NCI-H524 treated with DMSO at 0.1 percent for 48 hours (cell line): Measurements from ENCODE around the gene TEC.

ENCODE experiments used
- DNase-seq: peaks from one replicate; lab custom pipeline; 2025; lab: John Stamatoyannopoulos, UW

TEC gene

GRCh38 chr4:48269861-48270522 lies 354 bp upstream of the TEC start:
- peak; percentile 36 for DNase-seq

GRCh38 chr4:48267574-48267973 lies 2.1 kb downstream of the TEC start:
- DNase-seq: no peak

- DNase-seq: no peak
These were observed 2.9 kb downstream of the TEC start for GRCh38 chr4:48266781-48267180.

- no peak for DNase-seq
These were observed 6.7 kb downstream of the TEC start for GRCh38 chr4:48262926-48263325.

GRCh38 chr4:48262484-48262883 lies 7.2 kb downstream of the TEC start:
- no peak for DNase-seq

GRCh38 chr4:48261281-48261680 lies 8.4 kb downstream of the TEC start:
- no peak for DNase-seq

GRCh38 chr4:48259748-48260147 lies 9.9 kb downstream of the TEC start:
- no peak for DNase-seq

DNA sequence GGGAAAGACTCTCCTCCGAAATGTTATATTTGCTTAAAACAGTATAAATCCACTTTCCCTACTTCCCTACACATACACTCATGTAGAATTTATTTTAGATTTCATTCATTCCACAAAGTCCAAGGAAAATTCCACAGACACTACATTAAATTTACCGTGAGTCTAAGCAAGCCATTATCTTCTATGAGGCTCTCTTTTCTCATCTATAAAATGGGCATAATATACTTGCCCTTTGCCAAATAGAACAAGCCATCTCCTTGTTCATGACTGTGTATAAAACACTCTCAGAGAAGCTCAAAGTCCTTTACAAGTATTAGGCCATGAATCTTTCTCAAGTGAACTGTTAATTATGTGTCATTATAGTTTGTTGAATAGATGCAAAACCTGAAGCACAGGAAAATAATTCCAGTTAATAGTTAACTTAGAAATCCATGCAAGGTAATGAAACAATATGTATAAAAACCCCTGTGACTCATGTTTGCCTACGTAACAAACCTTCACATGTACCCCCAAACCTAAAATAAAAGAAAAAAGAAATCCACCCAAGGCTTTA lies 10.7 kb downstream of the TEC start:
- DNase-seq: no peak

DNA sequence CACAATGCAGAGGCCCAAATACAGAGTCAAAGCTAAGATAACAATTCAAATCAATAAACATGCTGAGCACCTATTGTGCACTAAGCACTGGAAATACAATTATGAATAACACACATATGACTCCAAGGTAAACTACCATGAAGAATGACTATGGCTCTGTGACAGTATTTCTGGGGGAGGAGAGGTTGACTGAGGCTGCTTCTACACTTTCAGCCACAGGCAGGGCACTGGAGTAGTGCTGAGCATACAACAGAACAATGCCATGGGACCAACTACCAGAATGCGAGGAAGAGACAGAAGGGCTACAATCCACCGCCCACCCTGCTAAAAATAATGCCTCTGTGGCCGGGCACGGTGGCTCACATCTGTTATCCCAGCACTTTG lies 13.7 kb downstream of the TEC start:
- DNase-seq: no peak

DNA sequence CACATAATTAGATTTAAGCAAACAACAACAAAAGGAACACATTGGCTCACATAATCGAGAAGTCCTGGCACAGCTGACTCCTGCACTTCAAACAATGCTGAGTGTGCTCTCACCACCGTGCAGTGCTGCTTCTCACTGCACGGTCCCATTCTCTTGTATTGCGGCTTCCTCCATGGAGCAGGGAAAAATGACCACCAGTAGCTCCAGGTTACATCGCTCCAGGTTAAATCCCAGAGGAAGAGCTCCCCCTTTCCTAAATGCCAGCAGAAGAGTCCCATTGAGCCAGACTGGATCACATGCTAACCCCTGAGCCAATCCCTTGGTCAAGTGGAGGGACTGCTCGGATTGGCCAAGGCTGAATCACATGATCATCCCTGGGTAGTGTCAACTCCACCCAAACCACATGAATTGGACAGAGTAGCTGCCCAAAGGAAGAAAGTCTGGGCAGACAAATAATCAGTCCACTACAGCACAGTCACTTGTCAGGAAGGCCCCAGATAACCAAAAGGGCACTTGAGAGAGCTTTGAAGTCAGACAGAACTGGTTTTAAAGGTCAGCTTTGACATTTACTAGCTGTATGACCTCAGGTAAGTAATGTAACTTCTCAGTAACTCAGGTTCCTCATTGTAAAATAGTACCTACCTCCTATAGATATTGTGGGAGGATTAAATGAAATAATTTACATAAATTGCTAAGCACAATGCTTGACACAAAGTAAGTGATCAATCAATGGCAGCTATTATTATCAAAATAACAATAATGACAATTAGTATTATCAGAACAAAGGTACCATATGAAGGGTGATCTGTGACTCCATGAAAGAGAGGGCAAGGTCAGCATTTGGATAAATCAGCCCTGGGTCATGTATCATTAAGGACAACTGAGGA lies 14.3 kb downstream of the TEC start:
- no peak for DNase-seq

DNA sequence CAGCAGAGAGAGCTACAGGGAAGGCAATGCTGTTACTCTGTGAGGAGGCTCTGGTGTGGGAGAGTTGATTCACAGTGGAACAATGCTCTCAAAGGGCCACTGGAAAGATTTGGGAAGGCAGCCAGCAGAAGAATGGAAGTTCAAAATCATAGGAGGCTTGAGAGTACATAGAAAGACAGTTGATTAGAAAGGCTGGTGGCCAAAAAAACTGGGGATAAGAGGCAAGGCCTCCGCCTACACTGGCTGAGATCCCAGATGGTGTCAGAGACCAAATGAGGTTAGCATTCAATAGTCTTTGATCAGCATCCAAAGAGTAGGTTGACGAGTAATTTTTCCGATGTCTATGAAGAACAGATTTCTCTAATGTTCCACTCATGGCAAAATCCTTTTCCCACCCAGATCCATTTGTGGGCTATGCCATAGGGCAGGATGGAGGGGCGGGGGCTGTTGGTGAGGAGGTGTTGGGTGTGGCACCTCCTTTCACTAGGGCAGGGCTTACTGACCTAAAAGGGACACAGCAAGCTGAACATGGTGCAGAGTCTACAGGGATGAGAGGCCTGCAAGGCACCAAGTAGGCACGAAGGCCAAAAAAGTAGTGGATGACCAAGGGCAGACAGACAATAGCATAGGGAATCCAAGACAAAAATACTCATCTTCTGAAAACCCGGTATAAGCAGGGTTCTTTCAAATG lies 15.1 kb downstream of the TEC start:
- no peak for DNase-seq

- DNase-seq: no peak
These were observed 17.3 kb downstream of the TEC start for GRCh38 chr4:48252313-48252712.

GRCh38 chr4:48250980-48251379 lies 18.7 kb downstream of the TEC start:
- DNase-seq: no peak

DNA sequence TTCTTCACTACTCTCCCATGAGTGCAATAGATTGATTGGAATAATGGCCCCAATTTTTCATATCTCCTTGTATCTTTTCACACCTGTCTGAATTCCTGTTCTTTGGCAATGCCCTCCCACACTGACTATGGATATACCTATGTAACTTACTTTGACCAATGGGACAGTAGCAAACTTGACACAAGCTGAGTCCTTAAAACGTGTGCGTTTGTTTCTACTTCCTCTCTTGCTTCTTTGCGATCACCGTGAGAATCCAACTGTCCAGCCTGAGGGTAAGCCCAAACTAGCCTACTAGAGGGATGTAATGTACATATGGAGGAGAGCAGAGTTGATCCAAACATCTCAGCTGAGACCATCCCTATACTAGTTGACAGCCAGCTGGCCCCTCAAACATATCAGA lies 19.3 kb downstream of the TEC start:
- no peak for DNase-seq

DNA sequence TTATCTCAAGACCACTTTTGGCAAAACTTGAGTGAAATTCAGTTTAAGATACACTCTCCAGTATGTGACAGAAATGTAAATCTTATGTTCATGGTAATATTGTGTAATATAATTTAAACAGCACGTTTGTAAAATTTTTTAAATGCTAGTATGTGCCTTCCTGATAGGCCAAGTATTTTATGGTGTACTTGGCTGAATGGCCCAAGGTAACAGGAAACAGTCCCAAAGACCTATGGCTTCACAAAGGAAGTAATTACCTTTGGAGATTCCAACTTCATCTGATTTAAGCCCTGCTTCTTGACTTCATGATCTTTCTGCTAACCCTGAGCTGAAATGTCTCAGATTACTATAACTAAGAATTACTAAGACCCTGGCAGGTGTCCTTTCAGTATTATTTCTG lies 20.3 kb downstream of the TEC start:
- DNase-seq: no peak

- no peak for DNase-seq
These were observed 21.1 kb downstream of the TEC start for GRCh38 chr4:48248559-48248953.

DNA sequence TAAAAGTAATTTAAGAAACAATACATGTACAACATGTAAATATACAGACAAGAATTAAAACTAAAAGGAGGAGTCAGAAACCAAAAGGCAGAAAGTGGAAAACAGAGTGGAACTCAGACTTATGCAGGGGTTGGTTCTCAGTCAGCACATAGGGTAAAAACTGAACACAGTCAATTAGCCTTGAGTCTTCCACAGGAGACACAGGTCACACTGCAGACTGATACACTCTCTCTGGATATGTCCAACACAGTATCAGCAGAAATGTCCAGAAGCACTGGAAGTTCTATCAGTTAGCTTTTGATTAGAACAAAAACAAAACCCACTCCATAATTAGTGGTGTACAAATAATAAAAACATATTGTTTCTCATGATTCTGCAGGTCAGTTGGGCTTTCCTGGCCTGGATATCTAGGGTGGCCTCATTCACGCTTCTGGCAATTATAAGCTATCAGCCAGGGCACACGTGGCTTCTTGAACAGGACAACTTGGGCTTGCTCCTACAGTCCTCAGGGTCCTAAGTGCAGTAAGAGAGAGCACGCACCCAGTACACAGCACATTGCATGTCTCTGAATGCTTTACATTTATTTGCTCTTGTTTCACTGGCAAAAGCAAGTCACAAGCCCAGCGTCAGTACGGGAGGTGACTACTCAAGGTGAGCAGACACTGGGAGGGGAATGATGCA lies 21.6 kb downstream of the TEC start:
- no peak for DNase-seq

GRCh38 chr4:48247142-48247877 lies 22.3 kb downstream of the TEC start:
- no peak for DNase-seq

DNA sequence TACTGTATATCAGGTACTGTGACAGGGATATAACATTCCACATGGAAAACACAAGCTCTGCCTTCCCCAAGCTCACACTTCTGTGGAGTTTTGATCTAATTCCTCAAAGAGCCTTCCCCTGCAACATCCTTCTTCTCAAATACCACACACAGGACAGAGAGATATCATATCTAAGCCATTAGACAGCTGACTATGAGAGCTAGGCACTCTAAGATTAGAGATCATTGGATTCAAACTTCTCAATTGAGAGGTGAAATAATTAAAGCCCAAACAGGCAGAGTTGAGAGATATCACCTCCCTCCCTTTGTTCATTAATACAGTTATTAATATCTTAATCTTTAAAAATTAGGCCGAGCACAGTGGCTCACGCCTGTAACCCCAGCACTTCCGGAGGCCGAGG lies 25.0 kb downstream of the TEC start:
- DNase-seq: no peak

DNA sequence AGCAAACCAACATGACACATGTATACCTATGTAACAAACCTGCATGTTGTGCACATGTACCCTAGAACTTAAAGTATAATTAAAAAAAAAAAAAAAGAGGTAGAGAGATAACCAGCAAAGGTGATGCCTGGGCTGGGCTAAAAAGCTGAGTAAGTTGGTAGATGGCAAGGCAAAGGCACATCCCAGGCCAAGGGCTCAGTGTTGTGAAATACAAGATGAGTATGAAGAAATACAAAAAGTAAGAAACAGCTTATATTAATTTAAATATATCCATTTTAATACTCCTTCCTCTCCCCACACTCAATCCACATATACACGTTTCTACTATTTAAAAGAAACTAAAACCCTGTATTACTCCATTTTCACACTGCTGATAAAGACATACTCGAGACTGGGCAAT lies 25.8 kb downstream of the TEC start:
- DNase-seq: no peak

DNA sequence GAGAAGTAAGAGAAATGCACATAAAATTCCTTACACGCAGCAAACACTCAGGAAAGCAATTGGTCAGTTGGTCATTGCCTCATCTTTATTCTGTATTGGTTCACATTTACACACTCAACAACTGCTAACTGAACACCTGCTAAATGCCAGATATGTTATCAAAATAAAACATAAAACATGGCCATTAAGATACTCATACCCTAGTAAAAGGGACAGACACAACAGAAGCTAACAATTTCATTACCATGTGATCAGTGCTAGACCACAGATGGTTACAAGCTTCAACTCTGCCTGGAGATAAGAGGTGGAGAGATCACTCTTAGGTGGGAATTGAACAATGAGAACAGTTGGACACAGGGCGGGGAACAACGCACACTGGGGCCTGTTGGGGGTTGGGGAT lies 26.2 kb downstream of the TEC start:
- DNase-seq: no peak
